D721Med (cell line): ENCODE measurements around the gene TGFB2.

Source experiments
- DNase-seq: peaks from one replicate; pipeline ENCODE4 v3.0.0; 2011; ENCODE audit warnings: low spot score; ENCODE audit not compliant: insufficient read length
- FAIRE-seq: peaks from 2 replicates; lab custom pipeline; 2011; peaks lifted over from hg19 to GRCh38; lab: Jason Lieb, UNC
- TF ChIP-seq, protein P1 (sequence below): IDR thresholded peaks from 2 replicates; pipeline ENCODE4 v1.5.1; 2012; ENCODE audit warnings: mild to moderate bottlenecking, control low read depth; ENCODE audit not compliant: insufficient read depth; ENCODE audit errors: missing control alignments

TGFB2 gene

DNA sequence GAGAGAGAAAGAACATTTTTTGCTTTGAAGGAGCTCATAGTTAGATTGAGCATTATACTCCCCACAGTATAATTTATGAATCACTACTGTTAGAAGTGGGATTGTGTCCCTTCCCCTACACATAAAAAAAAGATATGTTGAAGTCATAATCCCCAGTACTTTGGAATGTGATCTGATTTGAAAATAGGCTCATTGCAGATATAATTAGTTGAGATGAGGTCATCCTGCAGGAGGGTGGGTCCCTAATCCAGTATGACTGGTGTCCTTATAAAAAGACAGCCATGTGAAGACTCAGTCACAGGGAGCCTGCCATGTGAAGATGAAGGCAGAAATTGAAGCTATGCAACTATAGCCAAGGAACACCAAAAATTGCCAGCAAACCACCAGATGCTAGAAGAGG, 76.4 kb downstream of the TGFB2 start:
- TF ChIP-seq, protein P1, sequence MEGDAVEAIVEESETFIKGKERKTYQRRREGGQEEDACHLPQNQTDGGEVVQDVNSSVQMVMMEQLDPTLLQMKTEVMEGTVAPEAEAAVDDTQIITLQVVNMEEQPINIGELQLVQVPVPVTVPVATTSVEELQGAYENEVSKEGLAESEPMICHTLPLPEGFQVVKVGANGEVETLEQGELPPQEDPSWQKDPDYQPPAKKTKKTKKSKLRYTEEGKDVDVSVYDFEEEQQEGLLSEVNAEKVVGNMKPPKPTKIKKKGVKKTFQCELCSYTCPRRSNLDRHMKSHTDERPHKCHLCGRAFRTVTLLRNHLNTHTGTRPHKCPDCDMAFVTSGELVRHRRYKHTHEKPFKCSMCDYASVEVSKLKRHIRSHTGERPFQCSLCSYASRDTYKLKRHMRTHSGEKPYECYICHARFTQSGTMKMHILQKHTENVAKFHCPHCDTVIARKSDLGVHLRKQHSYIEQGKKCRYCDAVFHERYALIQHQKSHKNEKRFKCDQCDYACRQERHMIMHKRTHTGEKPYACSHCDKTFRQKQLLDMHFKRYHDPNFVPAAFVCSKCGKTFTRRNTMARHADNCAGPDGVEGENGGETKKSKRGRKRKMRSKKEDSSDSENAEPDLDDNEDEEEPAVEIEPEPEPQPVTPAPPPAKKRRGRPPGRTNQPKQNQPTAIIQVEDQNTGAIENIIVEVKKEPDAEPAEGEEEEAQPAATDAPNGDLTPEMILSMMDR = no peak
- no peak for FAIRE-seq

DNA sequence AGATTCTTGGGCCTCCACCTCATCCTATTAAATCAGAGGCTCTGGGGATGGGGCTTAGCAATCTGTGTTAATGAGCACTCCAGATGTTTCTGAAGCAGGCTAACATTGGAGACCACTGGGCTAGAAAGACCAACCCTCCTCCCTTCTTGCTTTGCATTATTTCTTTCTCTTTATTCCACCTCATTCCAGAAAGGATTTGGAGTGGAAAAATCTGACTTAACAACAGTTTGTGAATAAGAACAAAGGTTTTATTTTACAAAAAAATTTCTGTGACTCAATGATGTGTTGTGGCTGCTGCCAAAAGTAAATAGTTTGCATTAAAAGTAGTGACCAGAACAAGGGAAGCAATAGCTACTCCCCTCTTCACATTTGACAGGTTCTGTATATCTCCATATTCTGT, 79.4 kb downstream of the TGFB2 start:
- FAIRE-seq (no peak), DNase-seq (no peak)
- TF ChIP-seq, protein P1 = no peak

More for the DNA sequence above, 76.4 kb downstream of the TGFB2 start:
- no peak for DNase-seq

DNA sequence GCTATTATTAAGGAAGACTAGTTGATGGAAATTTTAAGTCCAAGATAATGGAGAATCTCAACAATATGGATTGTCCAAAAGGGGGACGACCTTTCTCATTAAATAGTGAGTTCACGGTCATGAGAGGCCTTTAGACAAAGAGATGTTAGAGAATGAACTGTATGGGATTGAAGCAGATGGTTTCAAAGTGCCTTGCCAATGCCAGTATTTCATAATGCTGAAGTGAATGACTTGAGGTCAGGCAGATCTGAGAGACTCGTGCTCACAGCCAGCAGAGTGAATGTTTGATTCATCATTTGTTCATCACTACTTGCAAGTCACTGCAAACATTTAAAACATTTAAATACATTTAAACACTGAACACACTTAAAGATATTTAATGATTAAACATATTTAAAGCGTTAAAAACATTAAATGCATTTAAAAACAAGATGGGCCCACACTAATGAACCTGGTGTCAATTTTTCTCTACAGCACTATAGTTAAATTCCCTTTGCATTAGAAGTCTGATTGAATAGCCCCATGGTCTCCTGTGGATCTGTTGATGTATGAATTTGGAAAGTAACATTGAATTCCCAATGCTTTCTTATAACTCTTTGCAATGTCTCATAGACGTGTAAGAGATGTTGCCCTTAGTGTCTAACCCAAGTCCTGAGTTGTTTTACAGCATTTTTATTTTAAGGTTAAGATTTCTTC, 80.7 kb downstream of the TGFB2 start:
- DNase-seq (no peak), FAIRE-seq (no peak)
- TF ChIP-seq, protein P1 = no peak

DNA sequence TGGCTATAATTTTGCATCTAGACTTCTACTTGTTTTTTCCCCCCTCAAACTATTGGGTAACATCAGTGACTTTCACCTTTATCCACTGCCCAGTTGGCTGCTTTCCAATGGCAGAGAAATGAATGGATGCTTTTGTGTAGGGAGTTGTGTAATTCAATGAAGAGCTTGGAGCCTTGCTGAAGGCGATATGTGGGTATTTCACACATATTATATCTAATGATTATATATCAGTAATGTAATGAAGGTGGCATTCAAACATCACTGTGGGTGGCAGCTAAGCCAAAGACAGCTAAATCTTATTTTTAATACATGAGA, 81.2 kb downstream of the TGFB2 start:
- TF ChIP-seq, protein P1 = no peak
- FAIRE-seq (no peak), DNase-seq (no peak)

DNA sequence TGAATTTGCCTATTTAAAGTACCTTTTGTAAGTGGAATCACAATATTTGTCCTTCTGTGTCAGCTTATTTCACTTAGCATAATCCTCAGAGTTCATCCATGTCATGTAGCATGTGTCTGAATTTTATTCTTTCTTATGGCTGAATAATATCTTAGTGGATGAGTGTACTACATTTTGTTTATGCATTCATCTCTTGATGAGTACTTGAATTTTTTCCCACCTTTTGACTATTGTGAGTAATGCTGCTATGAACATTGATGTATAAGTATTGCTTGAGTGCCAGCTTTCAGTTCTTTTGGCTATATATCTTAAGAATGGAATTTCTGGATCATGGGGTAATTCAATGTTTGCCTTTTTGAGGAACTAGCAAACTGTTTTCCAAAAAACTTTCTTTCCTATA, 84.2 kb downstream of the TGFB2 start:
- no peak for DNase-seq
- peak; percentile 11 for FAIRE-seq
- TF ChIP-seq, protein P1 = no peak

DNA sequence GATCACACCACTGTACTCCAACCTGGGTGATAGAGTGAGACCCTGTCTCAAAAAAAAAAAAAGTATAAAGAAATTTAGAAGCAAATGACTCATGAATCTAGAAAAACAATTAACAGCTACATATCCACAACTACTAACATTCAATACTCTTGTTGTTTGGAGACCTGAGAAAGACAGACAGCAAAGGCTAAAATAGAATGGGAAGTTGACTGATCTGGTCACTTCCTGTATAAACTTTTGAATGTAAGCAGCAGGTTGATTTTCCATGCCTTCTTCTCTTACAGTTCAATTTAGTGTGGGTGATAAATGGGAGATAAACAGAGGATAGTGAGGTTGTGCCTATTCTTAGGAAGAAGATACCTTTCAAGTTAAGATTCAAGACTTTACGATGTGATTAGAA, 85.2 kb downstream of the TGFB2 start:
- no peak for FAIRE-seq
- DNase-seq = no peak
- TF ChIP-seq, protein P1 = no peak

DNA sequence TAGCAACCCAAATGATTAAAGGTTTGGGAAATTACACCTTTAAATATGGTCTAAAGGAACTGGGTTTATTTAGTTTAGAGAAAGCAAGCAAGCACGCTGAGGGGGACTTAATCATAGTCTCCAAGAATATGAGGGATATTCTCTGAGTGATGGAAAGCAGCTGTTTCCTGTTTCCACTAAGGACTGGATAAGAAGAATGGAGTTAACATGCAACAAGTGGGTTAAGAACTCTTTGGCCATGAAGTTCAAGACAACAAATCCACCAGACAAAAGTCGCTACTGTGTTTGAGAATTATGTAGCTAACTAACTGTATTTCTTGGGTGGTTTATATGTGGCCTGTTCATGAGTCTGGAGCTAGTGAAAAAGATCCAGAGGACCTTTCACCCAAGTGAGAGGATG, 85.7 kb downstream of the TGFB2 start:
- DNase-seq (no peak), FAIRE-seq (peak; percentile 11)
- TF ChIP-seq, protein P1 = no peak
